Fibroblast of upper back skin (primary cell): ENCODE measurements around the gene GIGYF1.
"Not testable (repeated sequence)": the region's sequence is repeated elsewhere in the genome, so short reads cannot be mapped to it uniquely, and the experiment has no call there.

Experiments used
- DNase-seq: peaks from one replicate; pipeline ENCODE4 v3.0.0-alpha.2; 2013

GIGYF1 gene, protein sequence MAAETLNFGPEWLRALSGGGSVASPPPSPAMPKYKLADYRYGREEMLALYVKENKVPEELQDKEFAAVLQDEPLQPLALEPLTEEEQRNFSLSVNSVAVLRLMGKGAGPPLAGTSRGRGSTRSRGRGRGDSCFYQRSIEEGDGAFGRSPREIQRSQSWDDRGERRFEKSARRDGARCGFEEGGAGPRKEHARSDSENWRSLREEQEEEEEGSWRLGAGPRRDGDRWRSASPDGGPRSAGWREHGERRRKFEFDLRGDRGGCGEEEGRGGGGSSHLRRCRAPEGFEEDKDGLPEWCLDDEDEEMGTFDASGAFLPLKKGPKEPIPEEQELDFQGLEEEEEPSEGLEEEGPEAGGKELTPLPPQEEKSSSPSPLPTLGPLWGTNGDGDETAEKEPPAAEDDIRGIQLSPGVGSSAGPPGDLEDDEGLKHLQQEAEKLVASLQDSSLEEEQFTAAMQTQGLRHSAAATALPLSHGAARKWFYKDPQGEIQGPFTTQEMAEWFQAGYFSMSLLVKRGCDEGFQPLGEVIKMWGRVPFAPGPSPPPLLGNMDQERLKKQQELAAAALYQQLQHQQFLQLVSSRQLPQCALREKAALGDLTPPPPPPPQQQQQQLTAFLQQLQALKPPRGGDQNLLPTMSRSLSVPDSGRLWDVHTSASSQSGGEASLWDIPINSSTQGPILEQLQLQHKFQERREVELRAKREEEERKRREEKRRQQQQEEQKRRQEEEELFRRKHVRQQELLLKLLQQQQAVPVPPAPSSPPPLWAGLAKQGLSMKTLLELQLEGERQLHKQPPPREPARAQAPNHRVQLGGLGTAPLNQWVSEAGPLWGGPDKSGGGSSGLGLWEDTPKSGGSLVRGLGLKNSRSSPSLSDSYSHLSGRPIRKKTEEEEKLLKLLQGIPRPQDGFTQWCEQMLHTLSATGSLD (N-terminal part only)

DNA sequence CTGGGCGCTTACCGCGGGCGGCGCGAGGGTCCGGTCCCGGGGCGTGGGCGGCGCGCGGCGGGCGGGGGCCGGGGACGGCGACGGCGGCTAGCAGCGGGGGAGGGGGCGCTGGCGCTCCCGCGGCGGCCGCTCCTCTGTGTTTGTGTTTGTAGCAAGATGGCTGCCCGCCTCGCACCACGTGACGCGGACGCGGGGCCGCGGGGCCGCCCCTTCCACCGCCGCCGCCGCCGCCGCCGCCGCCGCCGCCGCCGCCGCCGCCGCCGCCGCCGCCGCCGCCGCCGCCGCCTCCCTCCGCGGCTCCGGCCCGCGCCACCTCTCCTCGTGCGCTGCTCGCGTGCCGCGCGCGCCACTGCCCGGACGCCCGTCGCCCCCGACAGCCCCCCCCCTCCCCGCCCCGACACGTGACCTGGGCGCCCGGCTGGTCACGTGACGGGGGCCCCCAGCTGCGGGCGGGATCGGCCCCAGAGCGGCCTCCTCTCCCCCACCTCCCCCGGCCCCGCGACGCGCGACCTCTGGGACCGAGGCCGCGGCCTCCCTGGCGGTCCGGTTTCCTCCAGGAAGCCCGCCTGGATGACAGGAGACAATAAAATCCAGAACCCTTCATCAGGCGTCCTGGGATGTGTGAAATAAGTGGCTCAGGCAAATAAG lies at the start of gene GIGYF1:
Gene GIGYF1, minus strand, starts transcription at position 153 of the 648 bp plus-strand sequence. CDS start 6,012 bp downstream, outside the sequence.
- peak; percentile 58 for DNase-seq

DNA sequence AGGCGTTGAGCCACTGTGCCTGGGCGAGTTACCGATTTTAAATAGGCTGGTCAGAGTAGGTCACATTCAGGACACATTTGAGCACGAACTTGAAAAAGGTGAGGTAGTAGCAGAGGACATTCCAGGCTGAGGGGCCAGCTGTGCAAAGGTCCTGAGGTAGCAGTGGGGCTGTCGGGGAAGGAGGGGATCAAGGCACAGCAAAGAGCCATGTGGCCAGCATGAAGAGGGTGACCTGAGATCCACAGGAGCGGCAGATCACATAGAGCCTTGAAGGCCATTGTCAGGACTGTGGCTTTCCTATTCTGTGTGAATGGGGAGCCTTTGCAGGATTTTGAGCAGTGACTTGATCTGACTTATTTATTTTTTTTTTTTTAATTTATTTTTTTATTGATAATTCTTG lies 45.9 kb upstream of the GIGYF1 start:
- DNase-seq: no peak

DNA sequence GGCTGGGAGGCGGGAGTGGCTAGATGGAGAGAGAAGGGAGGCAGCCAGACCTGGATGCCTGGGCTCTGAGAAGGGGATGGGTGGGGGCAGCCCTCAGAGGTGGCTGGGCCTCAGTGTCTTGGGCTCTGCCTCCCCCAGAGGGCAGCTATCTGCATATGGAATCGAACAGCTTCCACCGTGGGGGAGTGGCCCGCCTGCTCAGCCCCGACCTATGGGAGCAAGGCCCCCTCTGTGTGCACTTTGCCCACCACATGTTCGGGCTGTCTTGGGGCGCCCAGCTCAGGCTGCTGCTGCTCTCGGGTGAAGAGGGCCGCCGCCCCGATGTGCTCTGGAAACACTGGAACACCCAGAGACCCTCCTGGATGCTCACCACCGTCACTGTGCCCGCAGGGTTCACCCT lies 42.6 kb upstream of the GIGYF1 start:
- no peak for DNase-seq

DNA sequence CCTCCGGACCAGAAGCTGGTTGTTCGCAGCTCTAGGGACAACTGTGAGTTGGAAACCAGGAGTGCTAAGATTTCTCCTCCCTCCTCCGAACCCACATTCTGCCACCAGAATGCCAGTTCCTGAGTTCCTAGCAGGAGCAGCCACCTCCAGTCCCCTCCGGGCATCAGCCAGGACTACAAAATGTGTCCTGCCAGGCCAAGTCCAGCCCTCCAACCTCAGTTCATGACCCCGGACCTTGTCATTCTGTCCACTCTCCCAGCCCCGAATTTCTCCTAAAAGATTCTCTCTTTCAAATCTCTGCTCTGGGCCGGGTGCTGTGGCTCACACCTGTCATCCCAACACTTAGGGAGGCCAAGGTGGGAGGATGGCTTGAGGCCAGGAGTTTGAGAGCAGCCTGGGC lies 41.7 kb upstream of the GIGYF1 start:
- DNase-seq: no peak

DNA sequence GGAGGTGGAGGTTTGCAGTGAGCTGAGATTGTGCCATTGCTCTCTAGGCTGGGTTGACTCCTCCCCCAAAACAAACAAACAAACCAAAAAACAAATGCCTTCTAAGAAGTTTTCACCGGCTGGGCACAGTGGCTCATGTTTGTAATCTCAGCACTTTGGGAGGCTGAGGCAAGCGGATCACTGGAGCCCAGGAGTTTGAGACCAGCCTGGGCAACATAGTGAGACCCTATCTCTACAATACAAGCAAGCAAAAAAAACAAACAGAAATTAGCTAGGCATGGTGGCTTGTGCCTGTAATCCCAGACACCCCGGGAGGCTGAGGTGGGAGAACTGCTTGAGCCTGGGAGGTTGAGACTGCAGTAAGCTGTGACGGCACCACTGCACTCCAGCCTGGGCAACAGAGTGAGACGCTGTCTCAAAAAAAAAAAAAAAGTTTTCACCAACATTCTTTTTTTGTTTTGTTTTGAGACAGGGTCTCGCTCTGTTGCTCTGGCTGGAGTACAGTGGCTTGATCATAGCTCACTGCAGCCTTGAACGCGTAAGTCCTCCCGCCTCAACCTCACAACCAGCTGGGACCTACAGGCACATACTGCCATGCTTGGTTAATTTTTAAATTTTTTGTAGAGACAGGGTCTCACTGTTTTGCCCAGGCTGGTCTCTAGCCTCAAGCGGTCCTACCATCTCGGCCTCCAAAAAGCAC lies 38.0 kb upstream of the GIGYF1 start:
- no peak for DNase-seq

DNA sequence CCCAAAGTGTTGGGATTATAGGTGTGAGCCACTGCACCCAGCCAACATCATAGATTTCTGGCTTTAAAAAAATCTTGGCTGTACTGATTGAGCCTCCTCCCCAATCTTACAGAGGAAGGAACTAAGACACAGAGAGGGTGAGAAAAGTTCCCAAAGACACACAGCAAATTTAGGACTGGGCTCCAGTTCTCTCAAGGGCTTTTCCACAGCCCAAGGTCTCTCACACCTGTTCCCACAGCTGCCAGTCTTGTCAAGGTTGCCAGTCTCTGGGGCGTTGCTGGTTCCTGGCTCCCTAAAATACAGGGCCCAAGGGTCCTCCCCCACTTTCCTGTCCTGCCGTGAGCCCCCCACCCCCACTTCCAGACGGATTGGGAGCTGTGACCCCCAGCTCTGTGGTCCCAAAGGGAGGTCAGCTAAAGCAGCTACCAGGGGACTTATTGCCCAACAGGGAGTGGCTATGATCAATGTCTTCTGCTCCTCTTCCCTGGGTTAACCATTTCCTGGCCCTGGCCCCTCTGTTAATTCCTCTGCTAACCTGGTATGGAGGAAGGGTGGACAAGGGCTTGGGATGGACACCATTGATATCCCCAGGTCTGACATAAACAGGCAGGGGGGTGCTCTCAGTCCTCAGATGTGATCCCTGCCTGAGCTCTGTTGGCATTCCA lies 36.2 kb upstream of the GIGYF1 start:
- no peak for DNase-seq

DNA sequence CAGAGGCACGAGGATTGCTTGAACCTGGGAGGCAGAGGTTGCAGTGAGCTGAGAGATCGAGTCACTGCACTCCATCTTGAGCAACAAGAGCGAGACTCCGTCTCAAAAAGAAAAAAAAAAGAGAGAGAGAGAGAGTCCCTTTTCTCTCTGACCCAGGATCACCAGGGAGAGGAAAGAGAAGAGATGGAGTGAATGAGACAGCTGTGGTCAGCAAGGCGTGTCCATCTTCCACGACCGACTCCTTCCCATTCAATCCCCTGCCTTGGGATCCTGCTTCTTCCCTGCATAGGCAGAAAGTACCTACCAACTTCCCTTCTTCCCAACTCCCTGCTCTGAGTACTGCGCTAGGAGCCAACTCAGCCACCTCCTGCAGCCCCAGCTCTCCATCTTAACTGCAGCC lies 34.1 kb upstream of the GIGYF1 start:
- DNase-seq: no peak

DNA sequence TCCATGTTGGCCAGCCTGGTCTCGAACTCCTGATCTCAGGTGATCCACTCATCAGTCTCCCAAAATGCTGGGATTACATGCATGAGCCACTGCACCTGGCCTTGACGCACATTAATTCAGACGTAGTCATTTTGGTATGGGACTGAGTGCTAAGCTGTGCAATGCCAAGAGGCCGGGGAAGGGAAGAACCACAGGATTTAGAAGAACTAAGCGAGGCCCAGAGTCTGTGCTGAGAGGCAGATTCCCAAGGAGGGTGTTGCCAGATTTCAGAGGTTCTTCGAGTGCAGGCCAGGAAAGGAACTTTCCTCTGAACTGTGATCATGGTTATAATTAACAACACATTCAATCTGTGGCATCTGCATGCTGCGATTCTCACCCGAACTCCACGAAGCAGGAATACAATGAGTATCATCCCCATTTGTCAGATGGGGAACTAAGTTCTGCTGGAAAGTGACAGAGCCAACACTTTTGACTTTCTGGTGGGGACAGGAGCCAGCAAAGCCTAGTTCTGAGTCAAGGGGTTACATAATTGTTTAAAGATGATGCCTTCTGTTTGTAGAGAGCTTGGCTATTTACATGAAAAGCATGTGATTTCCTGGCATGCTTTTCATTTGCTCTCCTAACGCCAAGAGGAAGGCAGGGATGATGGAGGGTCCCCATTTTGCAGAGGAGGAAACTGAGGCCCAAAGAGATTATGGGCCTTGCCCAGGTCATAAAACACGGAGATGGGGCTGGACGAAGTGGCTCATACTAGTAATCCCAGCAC lies 33.1 kb upstream of the GIGYF1 start:
- DNase-seq: peak; percentile 96

DNA sequence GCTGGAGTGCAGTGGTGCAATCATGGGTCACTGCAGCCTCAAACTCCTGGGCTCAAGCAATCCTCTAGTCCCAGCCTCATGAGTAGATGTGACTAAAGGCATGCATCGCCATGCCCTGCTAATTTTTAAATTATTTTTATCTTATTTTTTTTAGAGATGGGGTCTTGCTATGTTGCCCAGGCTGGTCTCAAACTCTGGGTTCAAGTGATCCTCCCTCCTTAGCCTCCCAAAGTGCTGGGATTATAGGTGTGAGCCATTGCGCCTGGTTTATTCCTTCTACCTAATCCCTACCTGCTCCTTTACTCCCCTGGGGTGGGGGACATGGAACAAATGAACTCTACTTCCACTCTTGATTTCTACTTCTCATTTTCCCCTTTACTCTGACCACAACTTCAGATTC lies 30.3 kb upstream of the GIGYF1 start:
- not testable (repeated sequence) for DNase-seq

DNA sequence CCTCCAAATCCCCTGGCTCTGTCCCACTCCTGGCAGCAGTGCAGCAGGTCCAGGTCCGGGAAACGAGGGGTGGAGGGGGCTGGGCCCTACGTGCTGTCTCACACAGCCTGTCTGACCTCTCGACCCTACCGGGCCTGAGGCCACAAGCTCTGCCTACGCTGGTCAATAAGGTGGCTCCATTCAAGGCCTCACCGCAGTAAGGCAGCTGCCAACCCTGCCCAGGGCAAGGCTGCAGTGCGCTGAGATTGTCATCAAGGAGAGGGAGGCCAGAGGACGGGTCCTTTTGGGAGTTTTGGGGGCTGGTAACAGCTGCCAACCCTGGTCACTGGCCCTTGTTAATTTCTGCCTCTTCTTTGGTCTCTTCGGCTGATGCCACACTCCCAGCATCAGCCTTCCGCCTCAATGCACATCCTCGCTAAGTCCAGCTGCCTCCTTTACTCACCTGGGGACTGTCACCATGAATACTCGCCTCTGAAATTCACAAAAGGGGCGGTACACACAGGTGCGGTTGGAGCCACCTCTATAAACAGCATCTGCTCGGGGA lies 29.8 kb upstream of the GIGYF1 start:
- DNase-seq: no peak

DNA sequence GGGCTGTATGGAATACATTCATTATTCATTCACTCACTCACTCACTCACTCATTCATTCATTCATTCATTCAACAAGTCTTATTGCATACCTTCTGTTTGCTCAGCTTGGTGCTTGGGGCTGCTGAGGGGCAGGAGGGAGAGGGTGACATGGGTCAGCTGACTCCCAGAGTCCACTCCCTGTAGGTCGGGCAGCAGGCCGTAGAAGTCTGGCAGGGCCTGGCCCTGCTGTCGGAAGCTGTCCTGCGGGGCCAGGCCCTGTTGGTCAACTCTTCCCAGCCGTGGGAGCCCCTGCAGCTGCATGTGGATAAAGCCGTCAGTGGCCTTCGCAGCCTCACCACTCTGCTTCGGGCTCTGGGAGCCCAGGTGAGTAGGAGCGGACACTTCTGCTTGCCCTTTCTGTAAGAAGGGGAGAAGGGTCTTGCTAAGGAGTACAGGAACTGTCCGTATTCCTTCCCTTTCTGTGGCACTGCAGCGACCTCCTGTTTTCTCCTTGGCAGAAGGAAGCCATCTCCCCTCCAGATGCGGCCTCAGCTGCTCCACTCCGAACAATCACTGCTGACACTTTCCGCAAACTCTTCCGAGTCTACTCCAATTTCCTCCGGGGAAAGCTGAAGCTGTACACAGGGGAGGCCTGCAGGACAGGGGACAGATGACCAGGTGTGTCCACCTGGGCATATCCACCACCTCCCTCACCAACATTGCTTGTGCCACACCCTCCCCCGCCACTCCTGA lies 28.6 kb upstream of the GIGYF1 start:
- DNase-seq: no peak

DNA sequence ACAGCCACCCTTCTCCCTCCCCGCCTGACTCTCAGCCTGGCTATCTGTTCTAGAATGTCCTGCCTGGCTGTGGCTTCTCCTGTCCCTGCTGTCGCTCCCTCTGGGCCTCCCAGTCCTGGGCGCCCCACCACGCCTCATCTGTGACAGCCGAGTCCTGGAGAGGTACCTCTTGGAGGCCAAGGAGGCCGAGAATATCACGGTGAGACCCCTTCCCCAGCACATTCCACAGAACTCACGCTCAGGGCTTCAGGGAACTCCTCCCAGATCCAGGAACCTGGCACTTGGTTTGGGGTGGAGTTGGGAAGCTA lies 27.4 kb upstream of the GIGYF1 start:
- DNase-seq: no peak

DNA sequence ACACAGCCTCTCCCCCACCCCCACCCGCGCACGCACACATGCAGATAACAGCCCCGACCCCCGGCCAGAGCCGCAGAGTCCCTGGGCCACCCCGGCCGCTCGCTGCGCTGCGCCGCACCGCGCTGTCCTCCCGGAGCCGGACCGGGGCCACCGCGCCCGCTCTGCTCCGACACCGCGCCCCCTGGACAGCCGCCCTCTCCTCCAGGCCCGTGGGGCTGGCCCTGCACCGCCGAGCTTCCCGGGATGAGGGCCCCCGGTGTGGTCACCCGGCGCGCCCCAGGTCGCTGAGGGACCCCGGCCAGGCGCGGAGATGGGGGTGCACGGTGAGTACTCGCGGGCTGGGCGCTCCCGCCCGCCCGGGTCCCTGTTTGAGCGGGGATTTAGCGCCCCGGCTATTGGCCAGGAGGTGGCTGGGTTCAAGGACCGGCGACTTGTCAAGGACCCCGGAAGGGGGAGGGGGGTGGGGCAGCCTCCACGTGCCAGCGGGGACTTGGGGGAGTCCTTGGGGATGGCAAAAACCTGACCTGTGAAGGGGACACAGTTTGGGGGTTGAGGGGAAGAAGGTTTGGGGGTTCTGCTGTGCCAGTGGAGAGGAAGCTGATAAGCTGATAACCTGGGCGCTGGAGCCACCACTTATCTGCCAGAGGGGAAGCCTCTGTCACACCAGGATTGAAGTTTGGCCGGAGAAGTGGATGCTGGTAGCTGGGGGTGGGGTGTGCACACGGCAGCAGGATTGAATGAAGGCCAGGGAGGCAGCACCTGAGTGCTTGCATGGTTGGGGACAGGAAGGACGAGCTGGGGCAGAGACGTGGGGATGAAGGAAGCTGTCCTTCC lies 26.8 kb upstream of the GIGYF1 start:
- no peak for DNase-seq

DNA sequence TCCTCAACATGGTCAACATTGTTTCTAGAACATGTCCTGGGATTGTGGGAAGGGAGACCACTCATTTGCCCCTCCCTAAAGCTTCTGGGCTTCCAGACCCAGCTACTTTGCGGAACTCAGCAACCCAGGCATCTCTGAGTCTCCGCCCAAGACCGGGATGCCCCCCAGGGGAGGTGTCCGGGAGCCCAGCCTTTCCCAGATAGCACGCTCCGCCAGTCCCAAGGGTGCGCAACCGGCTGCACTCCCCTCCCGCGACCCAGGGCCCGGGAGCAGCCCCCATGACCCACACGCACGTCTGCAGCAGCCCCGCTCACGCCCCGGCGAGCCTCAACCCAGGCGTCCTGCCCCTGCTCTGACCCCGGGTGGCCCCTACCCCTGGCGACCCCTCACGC lies 26.2 kb upstream of the GIGYF1 start, which contains the start of gene EPO:
Gene EPO, plus strand, starts transcription at position 190 of the 392 bp plus-strand sequence. CDS start 513 bp downstream, outside the sequence.
- DNase-seq: no peak

DNA sequence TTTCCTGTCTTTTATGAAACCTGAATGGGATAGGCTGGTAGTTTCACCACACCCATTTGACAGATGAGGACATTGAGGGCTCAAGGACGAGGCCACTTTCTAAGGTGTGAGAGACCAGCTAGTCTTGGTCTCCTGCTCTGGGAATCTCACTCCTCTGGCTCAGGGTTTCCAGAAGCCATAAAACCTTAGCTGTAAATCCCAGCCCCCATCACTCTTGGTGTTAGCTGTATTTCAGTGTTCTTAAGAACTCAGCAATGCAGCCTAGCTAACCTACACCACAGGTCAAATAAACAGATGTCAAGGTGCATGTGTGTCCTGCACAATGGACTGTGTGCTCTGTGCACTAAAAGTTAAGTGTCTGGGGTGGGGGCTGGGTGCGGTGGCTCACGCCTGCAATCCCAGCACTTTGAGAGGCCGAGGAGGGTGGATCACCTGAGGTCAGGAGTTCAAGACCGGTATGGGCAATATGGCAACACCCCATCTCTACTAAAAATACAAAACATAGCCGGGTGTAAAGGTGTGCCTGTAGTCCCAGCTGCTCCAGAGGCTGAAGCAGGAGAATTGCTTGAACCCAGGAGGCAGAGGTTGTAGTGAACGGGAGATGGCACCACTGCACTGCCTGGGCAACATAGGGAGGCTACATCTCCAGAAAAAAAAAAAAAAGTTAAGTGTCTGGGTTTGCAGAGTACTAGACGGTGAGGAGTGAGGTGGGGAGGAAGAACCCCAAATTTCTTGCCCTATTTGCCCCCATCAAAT lies 25.7 kb upstream of the GIGYF1 start:
- DNase-seq: peak; percentile 49

DNA sequence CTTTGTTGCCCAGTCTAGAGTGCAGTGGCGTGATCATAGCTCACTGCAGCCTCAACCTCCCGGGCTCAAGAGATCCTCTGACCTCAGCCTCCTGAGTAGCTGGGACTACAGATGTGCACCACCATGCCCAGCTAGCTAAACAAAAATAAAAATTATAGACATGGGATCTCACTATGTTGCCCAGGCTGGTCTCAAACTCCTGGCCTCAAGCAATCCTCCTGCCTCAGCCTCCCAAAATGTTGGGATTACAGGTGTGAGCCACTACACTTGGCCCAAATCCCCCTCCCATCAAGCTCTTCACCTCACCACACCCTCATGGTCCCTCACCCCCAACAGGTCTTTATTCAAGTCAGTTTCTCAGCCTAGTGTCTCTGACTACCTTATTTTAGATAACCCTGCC lies 23.0 kb upstream of the GIGYF1 start:
- not testable (repeated sequence) for DNase-seq

DNA sequence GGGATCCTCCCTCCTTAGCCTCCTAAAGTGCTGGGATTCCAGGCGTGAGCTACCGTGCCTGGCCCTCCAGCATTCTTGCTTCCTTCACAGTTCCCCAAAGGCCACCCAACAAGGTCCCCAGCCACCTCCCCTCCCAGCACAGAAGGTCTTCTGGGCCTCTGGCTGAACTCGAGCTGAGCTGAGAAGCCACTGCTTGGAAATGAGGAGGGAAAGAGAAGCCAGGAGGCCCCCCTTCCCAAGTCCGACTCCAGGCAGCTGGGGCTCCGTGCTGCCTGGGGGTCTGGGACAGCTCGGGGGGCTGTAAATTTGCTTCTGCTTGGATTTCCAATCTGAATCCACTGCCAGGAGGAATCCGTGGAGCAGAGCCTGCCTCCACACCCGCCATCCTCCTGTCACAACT lies 20.7 kb upstream of the GIGYF1 start:
- no peak for DNase-seq

DNA sequence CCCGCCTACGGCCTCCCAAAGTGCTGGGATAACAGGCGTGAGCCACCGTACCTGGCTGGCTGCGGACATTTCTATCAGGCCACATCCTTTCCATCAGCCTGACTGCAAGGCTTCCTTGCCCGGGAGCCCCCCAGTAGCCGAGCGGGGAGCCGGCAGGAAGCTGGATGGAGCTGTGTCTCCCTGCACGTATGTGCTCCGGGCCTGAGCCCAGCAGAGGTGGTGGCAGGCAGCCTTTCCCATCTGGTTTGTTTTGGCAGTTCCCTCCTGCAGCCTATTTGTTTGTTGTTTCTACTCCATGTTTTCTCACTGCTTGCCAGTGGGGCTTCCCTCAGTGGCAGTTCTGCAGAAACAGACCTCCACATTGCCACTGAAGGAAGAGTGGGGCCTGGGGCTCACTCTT lies 17.3 kb upstream of the GIGYF1 start:
- no peak for DNase-seq

DNA sequence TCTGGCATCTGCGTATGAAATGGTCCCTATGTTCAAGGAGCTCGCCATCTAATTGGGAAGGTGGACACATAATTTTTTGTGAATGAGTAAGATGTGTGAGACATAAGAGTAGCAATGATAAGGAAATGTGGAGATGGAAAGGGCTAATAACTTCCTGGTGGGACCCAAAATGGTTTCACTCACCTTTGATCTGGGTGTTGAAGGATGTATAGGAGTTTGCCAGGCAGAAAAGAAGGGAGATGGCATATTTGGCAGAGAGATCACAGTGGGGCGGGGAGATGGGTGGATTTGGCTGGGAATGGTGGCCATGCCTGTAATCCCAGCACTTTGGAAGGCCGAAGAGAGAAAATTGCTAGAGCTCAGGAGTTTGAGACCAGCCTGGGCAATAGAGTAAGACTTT lies 16.4 kb upstream of the GIGYF1 start:
- DNase-seq: no peak
